ENCODE results near the gene HHAT. TPM values are rescaled to one million over a fixed set of nuclear protein-coding genes. Genes with fewer than 3 reads are reported as not detected.

Gene HHAT
- total RNA-seq, 2 experiments from 2014 or later = 5.2 to 9.5 TPM

DNA sequence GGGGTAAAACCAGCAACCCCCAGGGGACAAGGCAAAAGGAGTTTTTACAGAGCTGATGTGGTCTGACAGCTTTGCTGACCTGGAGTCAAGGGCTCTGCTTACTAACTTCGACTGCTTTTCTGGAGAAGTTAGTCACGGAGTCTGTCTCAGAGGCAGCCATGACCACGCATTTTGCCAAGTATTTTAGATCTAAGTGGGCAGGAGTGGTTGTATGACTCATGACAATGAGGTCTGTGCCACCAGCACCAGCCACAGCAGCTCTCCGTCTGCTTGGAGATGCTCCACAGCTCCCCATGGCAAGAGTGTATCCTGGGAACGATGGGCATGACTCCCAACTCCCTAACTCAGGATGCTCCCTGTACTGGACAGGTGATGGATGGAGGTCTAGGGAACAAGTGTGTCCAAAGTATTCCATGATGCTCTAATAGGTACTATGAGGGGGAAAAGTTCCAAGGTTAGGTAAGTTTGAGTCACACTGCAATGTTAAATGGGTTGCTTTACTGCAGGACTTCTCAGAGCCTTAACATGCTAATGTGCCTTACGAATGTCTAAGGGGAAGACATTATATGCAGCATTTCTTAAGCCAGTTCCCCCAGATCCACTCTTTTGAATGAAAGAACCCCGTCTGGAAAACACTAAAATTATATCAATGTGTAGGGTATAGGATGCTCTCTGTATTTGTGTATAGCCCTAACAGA lies 359.0 kb downstream of the HHAT start:
- no peak overlapping the region for H3K4me3 ChIP-seq (ENCODE audit: low read depth, low read length, poor library complexity, severe bottlenecking)
- no peaks in the 10 kb centered on the region for H3K79me2 ChIP-seq (ENCODE audit: insufficient read depth, low read depth, low read length)
- H3K9me3 ChIP-seq (ENCODE audit: low read length) = no peaks in the 10 kb centered on the region
- H3K36me3 ChIP-seq (ENCODE audit: insufficient read depth, low read length) = no peaks in the 10 kb centered on the region
- H2AFZ ChIP-seq (ENCODE audit: low read length) = no peak overlapping the region
- intact Hi-C loops (cut with micrococcal nuclease; ENCODE audit: unreplicated experiment) = no loop called here
- no peak overlapping the region for H3K4me2 ChIP-seq (ENCODE audit: low read length)
- TF ChIP-seq, protein P1, sequence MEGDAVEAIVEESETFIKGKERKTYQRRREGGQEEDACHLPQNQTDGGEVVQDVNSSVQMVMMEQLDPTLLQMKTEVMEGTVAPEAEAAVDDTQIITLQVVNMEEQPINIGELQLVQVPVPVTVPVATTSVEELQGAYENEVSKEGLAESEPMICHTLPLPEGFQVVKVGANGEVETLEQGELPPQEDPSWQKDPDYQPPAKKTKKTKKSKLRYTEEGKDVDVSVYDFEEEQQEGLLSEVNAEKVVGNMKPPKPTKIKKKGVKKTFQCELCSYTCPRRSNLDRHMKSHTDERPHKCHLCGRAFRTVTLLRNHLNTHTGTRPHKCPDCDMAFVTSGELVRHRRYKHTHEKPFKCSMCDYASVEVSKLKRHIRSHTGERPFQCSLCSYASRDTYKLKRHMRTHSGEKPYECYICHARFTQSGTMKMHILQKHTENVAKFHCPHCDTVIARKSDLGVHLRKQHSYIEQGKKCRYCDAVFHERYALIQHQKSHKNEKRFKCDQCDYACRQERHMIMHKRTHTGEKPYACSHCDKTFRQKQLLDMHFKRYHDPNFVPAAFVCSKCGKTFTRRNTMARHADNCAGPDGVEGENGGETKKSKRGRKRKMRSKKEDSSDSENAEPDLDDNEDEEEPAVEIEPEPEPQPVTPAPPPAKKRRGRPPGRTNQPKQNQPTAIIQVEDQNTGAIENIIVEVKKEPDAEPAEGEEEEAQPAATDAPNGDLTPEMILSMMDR (conservative IDR thresholded peaks at IDR 0.05; ENCODE audit: low read length) = no peak
- no peak for TF ChIP-seq EZH2phosphoT487 (IDR thresholded peaks at IDR 0.05; ENCODE audit: borderline replicate concordance, low read depth, low read length)
- no peaks in the 10 kb centered on the region for H4K20me1 ChIP-seq (ENCODE audit: insufficient read depth, low read length)
- ChIA-PET CTCF (ENCODE audit: unreplicated experiment) (no interaction called here), POLR2A (no interaction called here)
- no peak for DNase-seq (ENCODE audit: low spot score)
- no peaks in the 10 kb centered on the region for H3K9me2 ChIP-seq (ENCODE audit: insufficient read depth, low read length)
- H3K27ac ChIP-seq (ENCODE audit: low read depth, low read length, poor library complexity, severe bottlenecking) = no peak overlapping the region
- no TSS peak for BruUV-seq (replicated peaks)
- H3K4me1 ChIP-seq (ENCODE audit: insufficient read depth, low read length, poor library complexity, severe bottlenecking) = no peaks in the 10 kb centered on the region

DNA sequence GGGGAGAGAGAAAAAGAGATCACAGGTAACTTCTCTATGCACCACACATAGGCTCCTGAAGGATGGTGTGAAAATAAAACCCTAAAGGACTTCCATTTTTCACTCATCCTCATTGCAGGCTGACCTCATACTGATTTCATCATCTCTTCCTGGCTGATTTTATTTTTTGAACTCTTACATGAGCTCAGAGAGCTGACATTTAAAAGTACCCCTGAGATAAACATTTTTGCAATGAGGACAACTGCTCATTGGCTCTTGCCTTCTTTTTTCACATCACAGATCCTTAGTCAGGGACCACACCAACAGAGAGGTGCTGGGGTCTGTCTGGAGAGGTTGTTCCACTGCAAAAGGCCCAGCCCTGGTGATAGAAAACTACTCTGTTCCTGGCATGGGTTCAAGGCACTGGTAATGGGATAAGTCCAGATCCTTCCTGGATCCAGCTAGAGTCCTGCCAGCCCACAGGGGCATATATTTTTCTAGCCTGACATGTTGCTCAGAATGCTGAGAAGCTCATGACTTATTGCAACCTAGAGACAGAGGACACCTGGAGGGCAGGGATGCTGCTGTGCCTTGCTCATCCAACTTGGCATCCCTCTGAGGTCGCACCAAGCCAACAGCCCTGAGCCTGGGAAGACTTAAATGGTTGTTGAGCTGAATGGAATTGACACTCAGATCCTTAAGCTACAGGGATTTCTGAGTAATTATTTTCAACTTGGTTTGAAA lies 360.0 kb downstream of the HHAT start:
- Histone ChIP-seq H3K27ac (ENCODE audit: low read depth, low read length, poor library complexity, severe bottlenecking) (no peak overlapping the region), H3K36me3 (ENCODE audit: insufficient read depth, low read length) (no peaks in the 10 kb centered on the region), H3K9me3 (ENCODE audit: low read length) (no peaks in the 10 kb centered on the region), H3K4me1 (ENCODE audit: insufficient read depth, low read length, poor library complexity, severe bottlenecking) (no peaks in the 10 kb centered on the region), H3K79me2 (ENCODE audit: insufficient read depth, low read depth, low read length) (no peaks in the 10 kb centered on the region), H2AFZ (ENCODE audit: low read length) (no peak overlapping the region), H4K20me1 (ENCODE audit: insufficient read depth, low read length) (no peaks in the 10 kb centered on the region), H3K4me3 (ENCODE audit: low read depth, low read length, poor library complexity, severe bottlenecking) (no peak overlapping the region), H3K4me2 (ENCODE audit: low read length) (no peak overlapping the region), H3K9me2 (ENCODE audit: insufficient read depth, low read length) (no peaks in the 10 kb centered on the region)
- TF ChIP-seq, protein P1 (conservative IDR thresholded peaks at IDR 0.05; ENCODE audit: low read length) = no peak
- no peak for TF ChIP-seq EZH2phosphoT487 (IDR thresholded peaks at IDR 0.05; ENCODE audit: borderline replicate concordance, low read depth, low read length)
- intact Hi-C loops (cut with micrococcal nuclease; ENCODE audit: unreplicated experiment) = no loop called here
- no TSS peak for BruUV-seq (replicated peaks)
- no peak for DNase-seq (ENCODE audit: low spot score)
- ChIA-PET POLR2A (interaction anchor here (0.6 kb wide), 2 partner anchors 109 to 129 kb away, joined by 3 read pairs; no protein-coding TSS in a partner anchor), CTCF (ENCODE audit: unreplicated experiment) (no interaction called here)

DNA sequence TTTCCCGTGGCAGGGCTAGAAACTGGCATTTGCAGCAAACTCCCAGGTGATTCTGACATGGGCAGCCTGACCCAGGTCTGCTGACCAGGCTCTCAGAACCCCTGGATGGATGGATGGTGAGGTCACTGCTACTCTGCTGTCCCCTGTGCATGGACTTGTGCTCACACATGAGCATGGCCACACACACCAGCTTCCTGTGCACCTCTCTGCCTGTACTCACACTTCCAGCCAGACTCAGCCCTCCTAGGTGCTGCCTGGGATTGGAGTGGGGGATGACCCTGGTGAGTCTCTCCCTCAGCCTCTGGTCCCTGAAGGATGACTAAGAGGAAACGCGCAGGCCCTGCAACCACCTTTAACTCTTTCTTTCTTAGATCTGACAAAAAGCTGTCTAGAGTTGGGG lies 361.1 kb downstream of the HHAT start:
- H3K4me3 ChIP-seq (ENCODE audit: low read depth, low read length, poor library complexity, severe bottlenecking) = no peak overlapping the region
- H3K4me2 ChIP-seq (ENCODE audit: low read length) = no peak overlapping the region
- ChIA-PET POLR2A (no interaction called here), CTCF (ENCODE audit: unreplicated experiment) (no interaction called here)
- H3K9me2 ChIP-seq (ENCODE audit: insufficient read depth, low read length) = no peaks in the 10 kb centered on the region
- DNase-seq (ENCODE audit: low spot score) = no peak
- H3K9me3 ChIP-seq (ENCODE audit: low read length) = no peaks in the 10 kb centered on the region
- no peaks in the 10 kb centered on the region for H3K79me2 ChIP-seq (ENCODE audit: insufficient read depth, low read depth, low read length)
- H3K27ac ChIP-seq (ENCODE audit: low read depth, low read length, poor library complexity, severe bottlenecking) = no peak overlapping the region
- no TSS peak for BruUV-seq (replicated peaks)
- H3K36me3 ChIP-seq (ENCODE audit: insufficient read depth, low read length) = no peaks in the 10 kb centered on the region
- intact Hi-C loops (cut with micrococcal nuclease; ENCODE audit: unreplicated experiment) = no loop called here
- no peaks in the 10 kb centered on the region for H3K4me1 ChIP-seq (ENCODE audit: insufficient read depth, low read length, poor library complexity, severe bottlenecking)
- no peak for TF ChIP-seq EZH2phosphoT487 (IDR thresholded peaks at IDR 0.05; ENCODE audit: borderline replicate concordance, low read depth, low read length)
- TF ChIP-seq, protein P1 (conservative IDR thresholded peaks at IDR 0.05; ENCODE audit: low read length) = no peak
- H2AFZ ChIP-seq (ENCODE audit: low read length) = no peak overlapping the region
- no peaks in the 10 kb centered on the region for H4K20me1 ChIP-seq (ENCODE audit: insufficient read depth, low read length)
